ENCODE measurements around the gene OBSL1. TPM values are rescaled to one million over a fixed set of nuclear protein-coding genes. Genes with fewer than 3 reads are reported as not detected.

The OBSL1 gene
- total RNA-seq = 100 to 1,000 TPM in 1 of 2 donors, 10 to 100 TPM in 1; 88.7 to 151 TPM

DNA sequence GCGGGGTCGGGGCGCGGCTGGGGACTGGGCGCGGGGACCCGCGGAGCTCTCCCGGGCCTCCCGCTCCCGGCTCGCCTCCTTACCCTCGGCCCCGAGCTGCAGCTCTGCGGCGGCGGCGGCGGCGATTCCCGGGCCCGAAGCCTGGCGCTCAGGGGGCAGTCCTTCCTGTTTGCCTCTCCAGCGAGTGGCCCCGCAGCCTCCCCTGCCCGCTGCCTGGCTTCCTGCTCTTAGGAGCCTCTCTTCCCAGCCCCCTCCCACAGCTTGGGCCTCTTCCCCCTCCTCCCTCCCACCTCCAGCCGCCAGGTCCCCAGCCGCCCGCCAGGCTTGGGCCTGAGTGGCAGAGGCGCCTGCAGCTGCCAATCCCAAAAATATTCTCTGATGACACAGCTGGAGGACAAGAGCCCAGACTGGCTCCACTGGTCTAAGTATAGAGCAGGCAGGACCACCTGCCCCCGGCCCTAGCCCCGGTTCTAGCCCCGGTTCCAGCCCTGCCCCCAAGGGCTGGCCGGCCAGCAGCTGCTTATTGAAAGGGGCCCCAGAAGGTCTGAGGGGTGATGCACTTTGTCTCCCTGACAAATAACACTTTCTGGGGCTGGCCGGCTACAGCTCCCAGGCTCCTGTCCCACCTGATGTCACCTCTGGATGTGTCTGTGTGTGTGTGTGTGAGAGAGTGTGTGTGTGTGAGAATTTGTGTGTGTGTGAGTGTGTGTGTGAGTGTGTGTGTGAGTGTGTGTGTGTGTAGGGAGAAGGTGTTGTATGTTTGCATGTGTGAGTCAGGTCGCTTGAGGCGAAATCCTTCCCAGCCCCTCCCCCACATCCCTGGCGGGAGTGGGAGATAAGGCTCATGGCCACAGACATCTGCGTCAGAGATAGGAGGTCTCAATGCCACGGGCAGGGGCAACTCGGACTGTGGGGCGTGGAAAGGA lies at the start of gene OBSL1:
Gene OBSL1, minus strand, starts transcription at position 229 of the 926 bp plus-strand sequence. CDS start 307 bp downstream, outside the sequence.
- no peaks in the 10 kb centered on the region for H3K27me3 ChIP-seq (replicated peaks; ENCODE audit: insufficient read depth)
- TF ChIP-seq, protein P1, sequence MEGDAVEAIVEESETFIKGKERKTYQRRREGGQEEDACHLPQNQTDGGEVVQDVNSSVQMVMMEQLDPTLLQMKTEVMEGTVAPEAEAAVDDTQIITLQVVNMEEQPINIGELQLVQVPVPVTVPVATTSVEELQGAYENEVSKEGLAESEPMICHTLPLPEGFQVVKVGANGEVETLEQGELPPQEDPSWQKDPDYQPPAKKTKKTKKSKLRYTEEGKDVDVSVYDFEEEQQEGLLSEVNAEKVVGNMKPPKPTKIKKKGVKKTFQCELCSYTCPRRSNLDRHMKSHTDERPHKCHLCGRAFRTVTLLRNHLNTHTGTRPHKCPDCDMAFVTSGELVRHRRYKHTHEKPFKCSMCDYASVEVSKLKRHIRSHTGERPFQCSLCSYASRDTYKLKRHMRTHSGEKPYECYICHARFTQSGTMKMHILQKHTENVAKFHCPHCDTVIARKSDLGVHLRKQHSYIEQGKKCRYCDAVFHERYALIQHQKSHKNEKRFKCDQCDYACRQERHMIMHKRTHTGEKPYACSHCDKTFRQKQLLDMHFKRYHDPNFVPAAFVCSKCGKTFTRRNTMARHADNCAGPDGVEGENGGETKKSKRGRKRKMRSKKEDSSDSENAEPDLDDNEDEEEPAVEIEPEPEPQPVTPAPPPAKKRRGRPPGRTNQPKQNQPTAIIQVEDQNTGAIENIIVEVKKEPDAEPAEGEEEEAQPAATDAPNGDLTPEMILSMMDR (IDR thresholded peaks at IDR 0.05) = no peak
- peak within 1 kb of the TSS; percentile 89 for H3K4me3 ChIP-seq
- peaks cover 7 to 18% of the 10 kb centered on the region in 2 donors for H3K4me1 ChIP-seq (ENCODE audit: control insufficient read depth in 1 of 2, low read depth in 2 of 2)
- peak; percentile 54 for ATAC-seq (ENCODE audit: insufficient number of reproducible peaks, low FRiP score, low read depth)
- no peak for DNase-seq (ENCODE audit: low spot score)
- no peaks in the 10 kb centered on the region for H3K9me3 ChIP-seq
- peaks cover 5% of the 10 kb centered on the region for H3K36me3 ChIP-seq
- peak within 1 kb of the TSS; percentile 82 to 93 for H3K27ac ChIP-seq

DNA sequence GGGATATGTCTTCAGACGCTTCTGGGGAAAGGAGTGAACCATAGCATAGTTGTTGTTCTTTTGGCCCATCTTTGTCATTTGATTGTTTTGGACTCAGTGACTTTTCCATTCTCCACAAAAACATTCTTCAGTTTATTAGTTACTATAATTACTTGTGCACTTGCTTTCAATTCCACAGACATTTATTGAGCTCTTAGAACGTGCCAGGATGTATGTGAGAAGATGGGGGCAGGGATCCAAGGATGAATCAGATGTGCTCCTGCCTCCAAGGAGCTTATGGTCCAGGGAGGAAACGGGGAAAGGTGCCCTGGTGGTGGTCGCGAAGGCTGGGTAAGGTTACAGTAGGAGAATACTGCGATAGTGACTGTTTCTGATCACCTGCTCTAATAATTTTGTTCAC lies 49.2 kb upstream of the OBSL1 start:
- no peak for ATAC-seq (ENCODE audit: insufficient number of reproducible peaks, low FRiP score, low read depth)
- TF ChIP-seq, protein P1 (IDR thresholded peaks at IDR 0.05) = no peak
- H3K4me1 ChIP-seq (ENCODE audit: control insufficient read depth in 1 of 2, low read depth in 2 of 2) = no peaks in the 10 kb centered on the region

DNA sequence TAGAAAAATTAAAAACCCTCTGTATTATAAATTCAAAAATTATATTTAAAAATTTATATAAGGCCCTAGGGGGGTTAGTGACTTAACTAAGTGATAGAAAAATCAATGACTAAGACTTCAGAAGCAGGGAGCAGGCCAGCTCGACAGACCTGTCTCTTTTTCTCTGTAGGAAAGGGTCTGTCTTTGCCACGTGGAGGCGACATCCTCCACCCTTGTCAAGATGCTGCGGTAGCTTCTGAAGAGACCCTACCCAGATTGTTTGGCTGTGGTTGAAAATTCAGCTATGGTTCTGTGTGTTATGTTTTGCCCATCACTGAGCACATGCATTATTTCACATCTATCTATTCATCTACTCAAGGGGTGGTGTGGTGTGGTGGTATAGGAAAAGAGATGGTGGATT lies 47.9 kb upstream of the OBSL1 start:
- Histone ChIP-seq H3K36me3 (peaks cover 10% of the 10 kb centered on the region), H3K27ac (no peak overlapping the region), H3K4me3 (no peak overlapping the region), H3K4me1 (ENCODE audit: control insufficient read depth in 1 of 2, low read depth in 2 of 2) (no peaks in the 10 kb centered on the region), H3K9me3 (no peaks in the 10 kb centered on the region), H3K27me3 (replicated peaks; ENCODE audit: insufficient read depth) (no peaks in the 10 kb centered on the region)
- DNase-seq (ENCODE audit: low spot score) (no peak), ATAC-seq (ENCODE audit: insufficient number of reproducible peaks, low FRiP score, low read depth) (no peak)
- TF ChIP-seq, protein P1 (IDR thresholded peaks at IDR 0.05) = no peak

More for the DNA sequence above, 49.2 kb upstream of the OBSL1 start:
- no peaks in the 10 kb centered on the region for H3K27me3 ChIP-seq (replicated peaks; ENCODE audit: insufficient read depth)
- no peaks in the 10 kb centered on the region for H3K9me3 ChIP-seq
- H3K4me3 ChIP-seq = no peak overlapping the region
- DNase-seq (ENCODE audit: low spot score) = no peak
- H3K27ac ChIP-seq = no peak overlapping the region
- peaks cover 3% of the 10 kb centered on the region for H3K36me3 ChIP-seq

DNA sequence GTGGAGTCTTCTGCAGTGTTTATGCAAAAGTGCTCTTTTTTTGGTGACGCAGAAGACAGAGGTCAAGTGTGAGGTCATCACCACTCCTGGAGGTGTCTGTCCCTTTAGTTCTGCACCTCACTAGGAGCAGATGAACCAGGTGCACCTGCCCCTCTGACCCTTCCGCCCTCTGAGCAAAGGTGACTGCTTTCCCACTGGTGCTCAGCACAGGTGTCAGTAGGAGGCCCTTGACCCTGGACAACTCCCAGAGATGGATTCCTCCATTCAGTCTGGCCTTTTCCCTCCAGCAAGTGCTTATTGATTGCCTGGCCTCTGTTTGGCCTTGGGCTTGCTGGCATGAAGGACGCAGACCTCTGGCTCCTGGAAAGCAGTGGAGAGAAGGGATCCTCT lies 47.4 kb upstream of the OBSL1 start:
- Histone ChIP-seq H3K4me3 (no peak overlapping the region), H3K36me3 (peaks cover 11% of the 10 kb centered on the region), H3K4me1 (ENCODE audit: control insufficient read depth in 1 of 2, low read depth in 2 of 2) (no peaks in the 10 kb centered on the region), H3K27ac (no peak overlapping the region), H3K27me3 (replicated peaks; ENCODE audit: insufficient read depth) (no peaks in the 10 kb centered on the region), H3K9me3 (no peaks in the 10 kb centered on the region)
- TF ChIP-seq, protein P1 (IDR thresholded peaks at IDR 0.05) = no peak
- DNase-seq (ENCODE audit: low spot score) = no peak
- ATAC-seq (ENCODE audit: insufficient number of reproducible peaks, low FRiP score, low read depth) = no peak

DNA sequence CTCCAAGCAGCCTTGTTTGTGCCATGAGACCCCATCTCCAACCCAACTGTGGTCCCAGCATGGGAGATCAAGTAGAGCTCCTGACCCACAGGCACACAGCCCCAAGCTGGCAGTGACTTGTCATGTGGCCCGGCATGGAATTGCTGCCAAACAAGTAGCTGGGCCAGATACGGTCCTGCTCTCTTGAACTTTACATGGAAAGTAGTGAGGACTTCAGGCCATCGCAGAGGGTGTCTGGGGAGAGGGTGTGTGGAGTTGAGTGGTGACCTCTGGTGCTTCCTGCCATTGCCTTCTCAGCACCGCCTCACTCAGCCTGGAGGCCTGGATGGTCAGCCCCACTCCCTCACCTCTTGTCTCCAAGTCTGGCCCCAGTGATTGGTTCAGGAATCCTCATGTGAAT lies 45.2 kb upstream of the OBSL1 start:
- TF ChIP-seq, protein P1 (IDR thresholded peaks at IDR 0.05) = no peak
- DNase-seq (ENCODE audit: low spot score) = no peak
- no peaks in the 10 kb centered on the region for H3K9me3 ChIP-seq
- H3K4me1 ChIP-seq (ENCODE audit: control insufficient read depth in 1 of 2, low read depth in 2 of 2) = no peaks in the 10 kb centered on the region
- peaks cover 20% of the 10 kb centered on the region for H3K36me3 ChIP-seq
- H3K4me3 ChIP-seq = no peak overlapping the region
- no peaks in the 10 kb centered on the region for H3K27me3 ChIP-seq (replicated peaks; ENCODE audit: insufficient read depth)
- no peak for ATAC-seq (ENCODE audit: insufficient number of reproducible peaks, low FRiP score, low read depth)
- no peak overlapping the region for H3K27ac ChIP-seq
